Chondrocyte (in vitro differentiated cells): ENCODE measurements around the gene RPL37A. TPM values are rescaled to one million over a fixed set of nuclear protein-coding genes. Genes with fewer than 3 reads are reported as not detected.

Experiments
- DNase-seq: peaks from one replicate; pipeline ENCODE4 v3.0.0; 2021; ENCODE audit warnings: mixed read lengths, low spot score
- H3K27ac Mint-ChIP-seq: one replicate; pipeline ENCODE4 v1.8.0; 2021; ENCODE audit warnings: mild to moderate bottlenecking, moderate library complexity, mixed read lengths; ENCODE audit not compliant: unreplicated experiment
- H3K27me3 Mint-ChIP-seq: 2 replicates; pipeline ENCODE4 v1.8.0; 2021; ENCODE audit warnings: low read depth, mixed read lengths
- H3K36me3 Mint-ChIP-seq: 2 replicates; pipeline ENCODE4 v1.8.0; 2021; ENCODE audit warnings: low read depth, mixed read lengths
- H3K4me1 Mint-ChIP-seq: 2 replicates; pipeline ENCODE4 v1.8.0; 2021; ENCODE audit warnings: low read depth, mild to moderate bottlenecking, mixed read lengths
- H3K4me3 Mint-ChIP-seq: one replicate; pipeline ENCODE4 v1.8.0; 2021; ENCODE audit warnings: mild to moderate bottlenecking, moderate library complexity, mixed read lengths; ENCODE audit not compliant: unreplicated experiment
- H3K9me3 Mint-ChIP-seq: 2 replicates; pipeline ENCODE4 v1.8.0; 2021; ENCODE audit warnings: low read depth, mixed read lengths
- total RNA-seq: library from RNA; stranded (reverse); gene quantifications from 3 replicates; pipeline ENCODE4 v1.2.1, GENCODE V29; 2021
- TF ChIP-seq, protein P1 (sequence below): fragments of 200-600 bp; sonication (generic); IDR thresholded peaks from 2 replicates; pipeline ENCODE4 v1.5.0; 2021; ENCODE audit warnings: antibody characterized with exemption, mild to moderate bottlenecking, moderate library complexity

The RPL37A gene
- total RNA-seq, 1 donor from 2014 or later: 2,049 TPM

GRCh38 chr2:216495656-216496055 is 3.0 kb upstream of the RPL37A start:
- TF ChIP-seq, protein P1, sequence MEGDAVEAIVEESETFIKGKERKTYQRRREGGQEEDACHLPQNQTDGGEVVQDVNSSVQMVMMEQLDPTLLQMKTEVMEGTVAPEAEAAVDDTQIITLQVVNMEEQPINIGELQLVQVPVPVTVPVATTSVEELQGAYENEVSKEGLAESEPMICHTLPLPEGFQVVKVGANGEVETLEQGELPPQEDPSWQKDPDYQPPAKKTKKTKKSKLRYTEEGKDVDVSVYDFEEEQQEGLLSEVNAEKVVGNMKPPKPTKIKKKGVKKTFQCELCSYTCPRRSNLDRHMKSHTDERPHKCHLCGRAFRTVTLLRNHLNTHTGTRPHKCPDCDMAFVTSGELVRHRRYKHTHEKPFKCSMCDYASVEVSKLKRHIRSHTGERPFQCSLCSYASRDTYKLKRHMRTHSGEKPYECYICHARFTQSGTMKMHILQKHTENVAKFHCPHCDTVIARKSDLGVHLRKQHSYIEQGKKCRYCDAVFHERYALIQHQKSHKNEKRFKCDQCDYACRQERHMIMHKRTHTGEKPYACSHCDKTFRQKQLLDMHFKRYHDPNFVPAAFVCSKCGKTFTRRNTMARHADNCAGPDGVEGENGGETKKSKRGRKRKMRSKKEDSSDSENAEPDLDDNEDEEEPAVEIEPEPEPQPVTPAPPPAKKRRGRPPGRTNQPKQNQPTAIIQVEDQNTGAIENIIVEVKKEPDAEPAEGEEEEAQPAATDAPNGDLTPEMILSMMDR: no peak
- peaks cover 17% of the 10 kb centered on the region for H3K36me3 Mint-ChIP-seq
- no peak overlapping the region for H3K4me3 Mint-ChIP-seq
- peaks cover 71% of the 10 kb centered on the region for H3K4me1 Mint-ChIP-seq
- H3K9me3 Mint-ChIP-seq: no peaks in the 10 kb centered on the region
- no peak for DNase-seq
- peak overlapping the region; percentile 89 for H3K27ac Mint-ChIP-seq
- no peaks in the 10 kb centered on the region for H3K27me3 Mint-ChIP-seq

- H3K4me3 Mint-ChIP-seq: peak overlapping the region; percentile 86
- TF ChIP-seq, protein P1: no peak
- no peaks in the 10 kb centered on the region for H3K9me3 Mint-ChIP-seq
- peaks cover 78% of the 10 kb centered on the region for H3K4me1 Mint-ChIP-seq
- DNase-seq: no peak
- H3K27ac Mint-ChIP-seq: peak overlapping the region; percentile 85
- peaks cover 30% of the 10 kb centered on the region for H3K36me3 Mint-ChIP-seq
- H3K27me3 Mint-ChIP-seq: no peaks in the 10 kb centered on the region
Observed at GRCh38 chr2:216497382-216498069, 1.1 kb upstream of the RPL37A start.

GRCh38 chr2:216498070-216498378 is 620 bp upstream of the RPL37A start:
- H3K36me3 Mint-ChIP-seq: peaks cover 34% of the 10 kb centered on the region
- no peaks in the 10 kb centered on the region for H3K9me3 Mint-ChIP-seq
- TF ChIP-seq, protein P1: no peak
- peak overlapping the region; percentile 85 for H3K27ac Mint-ChIP-seq
- no peak for DNase-seq
- no peaks in the 10 kb centered on the region for H3K27me3 Mint-ChIP-seq
- H3K4me3 Mint-ChIP-seq: peak overlapping the region; percentile 86
- peaks cover 78% of the 10 kb centered on the region for H3K4me1 Mint-ChIP-seq

DNA sequence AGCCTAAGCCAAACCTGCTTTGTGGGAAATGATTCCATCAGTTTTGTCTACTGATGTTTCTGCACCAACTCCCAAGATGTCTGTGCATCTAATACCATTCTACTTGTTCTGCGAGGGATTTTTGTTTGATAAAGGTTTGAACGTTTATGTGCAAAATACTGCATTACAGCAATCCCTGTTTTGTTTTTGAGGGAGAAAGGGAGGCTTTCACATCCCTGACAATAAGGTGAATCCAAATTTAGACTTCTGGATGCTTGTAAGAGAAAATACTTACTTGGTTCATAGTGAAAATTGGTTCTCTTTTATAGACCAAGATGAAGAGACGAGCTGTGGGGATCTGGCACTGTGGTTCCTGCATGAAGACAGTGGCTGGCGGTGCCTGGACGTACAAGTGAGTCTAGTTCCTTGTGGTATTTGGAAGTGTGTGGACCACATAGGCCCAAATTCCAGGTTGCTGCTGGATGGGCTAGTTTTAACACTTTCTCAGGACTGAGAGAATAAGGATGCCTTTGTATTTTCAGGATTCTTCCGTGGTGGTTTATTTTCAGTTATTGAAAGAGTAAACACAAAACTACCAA is 1.1 kb downstream of the RPL37A start:
- Mint-ChIP-seq H3K4me1 (peaks cover 78% of the 10 kb centered on the region), H3K36me3 (peaks cover 42% of the 10 kb centered on the region), H3K4me3 (peak overlapping the region; percentile 86), H3K27ac (peak overlapping the region; percentile 85), H3K27me3 (no peaks in the 10 kb centered on the region), H3K9me3 (no peaks in the 10 kb centered on the region)
- TF ChIP-seq, protein P1: no peak
- no peak for DNase-seq

DNA sequence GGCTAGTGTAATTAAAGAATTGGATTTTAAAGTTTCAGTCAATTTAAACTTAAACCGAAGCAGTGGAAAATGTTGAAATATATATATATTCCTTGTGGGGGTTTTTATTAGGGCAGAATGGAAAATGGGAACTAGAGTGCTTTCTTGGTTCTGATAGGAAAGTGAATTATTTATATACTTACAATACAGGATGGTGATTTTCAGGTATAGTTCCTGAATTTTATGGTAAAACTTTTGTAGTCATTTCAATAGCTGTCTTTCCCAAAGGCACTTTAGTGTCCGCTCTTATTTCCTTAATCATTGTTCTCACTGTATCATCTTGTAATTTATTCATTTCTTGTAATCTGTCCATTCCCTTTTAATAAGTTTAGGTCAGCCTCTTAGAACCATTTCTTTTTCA is 1.9 kb downstream of the RPL37A start:
- DNase-seq: no peak
- no peaks in the 10 kb centered on the region for H3K9me3 Mint-ChIP-seq
- peaks cover 73% of the 10 kb centered on the region for H3K4me1 Mint-ChIP-seq
- peaks cover 46% of the 10 kb centered on the region for H3K36me3 Mint-ChIP-seq
- H3K27ac Mint-ChIP-seq: no peak overlapping the region
- TF ChIP-seq, protein P1: no peak
- no peaks in the 10 kb centered on the region for H3K27me3 Mint-ChIP-seq
- peak overlapping the region; percentile 86 for H3K4me3 Mint-ChIP-seq
